GM19397 (cell line): Measurements from ENCODE around the gene DYTN.

Experiments
- ATAC-seq: cut with Tn5 transposase; IDR thresholded peaks from one replicate; pipeline ENCODE4 v1.9.1; 2021; ENCODE audit warnings: mild to moderate bottlenecking, moderate library complexity; ENCODE audit not compliant: unreplicated experiment

Gene DYTN

GRCh38 chr2:206700156-206700555 is 18.0 kb downstream of the DYTN start:
- no peak for ATAC-seq

GRCh38 chr2:206698811-206699210 is 19.4 kb downstream of the DYTN start:
- ATAC-seq: no peak

DNA sequence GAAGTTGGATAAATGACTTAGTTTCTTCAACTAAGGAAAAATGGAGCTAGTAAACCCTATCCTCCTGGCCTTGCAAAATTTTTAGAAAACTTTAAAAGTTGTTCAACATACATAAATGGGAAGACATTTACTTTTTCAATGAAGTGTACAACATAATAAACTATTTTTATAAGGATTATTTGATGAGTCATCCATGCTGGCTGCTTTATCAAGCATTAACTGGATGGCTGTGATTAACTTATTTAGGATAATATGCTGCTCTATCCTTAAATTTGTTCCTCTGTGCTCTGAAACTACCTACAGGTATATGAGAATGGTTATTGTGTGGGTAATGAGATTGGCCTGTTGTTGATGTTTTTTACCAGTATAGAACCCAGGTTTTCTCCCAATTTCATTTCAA is 21.3 kb downstream of the DYTN start:
- no peak for ATAC-seq

- ATAC-seq: no peak
Observed at GRCh38 chr2:206693399-206694137, 24.6 kb downstream of the DYTN start.

- ATAC-seq: no peak
Observed at GRCh38 chr2:206692971-206693370, 25.2 kb downstream of the DYTN start.

- ATAC-seq: no peak
Observed at GRCh38 chr2:206688990-206689389, 29.2 kb downstream of the DYTN start.

DNA sequence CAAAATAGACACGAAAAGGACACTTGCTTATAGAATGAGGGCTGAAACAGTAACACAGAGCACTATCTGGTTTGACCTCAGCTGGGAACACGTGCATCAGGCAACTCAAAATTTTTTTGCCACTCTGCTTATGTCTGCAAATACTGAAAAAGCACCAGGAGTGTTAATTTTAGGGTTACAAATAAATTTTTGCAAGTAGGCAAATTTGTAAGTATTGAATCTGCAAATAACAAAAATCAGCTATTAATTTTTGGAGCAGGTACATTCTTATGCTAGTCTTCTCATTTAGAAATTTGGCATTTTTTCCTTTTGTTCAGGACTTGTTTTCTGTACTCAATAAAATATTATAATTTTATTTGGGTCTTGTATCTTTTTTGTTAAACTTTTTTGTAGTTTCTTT is 29.7 kb downstream of the DYTN start:
- ATAC-seq: no peak

DNA sequence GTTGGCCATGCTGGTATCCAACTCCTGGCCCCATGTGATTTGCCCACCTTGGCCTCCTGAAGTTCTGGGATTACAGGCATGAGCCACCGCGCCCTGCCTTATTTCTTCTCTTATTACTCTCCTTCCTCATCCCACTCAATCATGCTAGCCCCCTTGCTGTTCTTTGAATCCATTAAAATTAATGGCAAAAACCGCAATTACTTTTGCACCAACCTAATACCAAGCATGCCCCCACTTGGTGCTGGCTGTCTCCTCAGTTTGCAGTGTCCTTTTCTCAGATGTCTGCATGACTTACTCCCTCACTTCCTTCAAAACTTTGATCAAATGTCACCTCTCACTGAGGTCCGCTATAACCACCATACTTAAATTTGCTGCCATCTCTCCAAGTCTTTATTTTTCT is 34.6 kb downstream of the DYTN start:
- no peak for ATAC-seq

- no peak for ATAC-seq
Observed at GRCh38 chr2:206670531-206671319, 47.5 kb downstream of the DYTN start.

- ATAC-seq: no peak
Observed at GRCh38 chr2:206665251-206665650, 52.9 kb downstream of the DYTN start.

DNA sequence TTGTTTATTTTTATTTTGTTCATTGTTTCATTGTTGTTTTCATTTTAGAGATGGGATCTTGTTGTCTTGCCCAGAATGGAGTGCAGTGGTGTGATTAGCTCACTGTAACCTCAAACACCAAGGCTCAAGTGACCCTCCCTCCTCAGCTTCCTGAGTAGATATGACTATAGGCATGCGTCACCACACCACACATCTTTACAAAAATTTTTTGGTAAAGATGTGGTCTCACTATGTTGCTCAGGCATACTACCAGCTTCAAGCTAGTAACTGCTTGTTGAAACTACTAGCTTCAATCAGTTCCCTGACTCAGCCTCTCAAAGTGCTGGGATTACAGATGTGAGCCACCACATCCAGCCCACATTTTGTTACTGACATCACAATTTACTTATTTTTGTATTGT is 61.1 kb downstream of the DYTN start:
- ATAC-seq: no peak

DNA sequence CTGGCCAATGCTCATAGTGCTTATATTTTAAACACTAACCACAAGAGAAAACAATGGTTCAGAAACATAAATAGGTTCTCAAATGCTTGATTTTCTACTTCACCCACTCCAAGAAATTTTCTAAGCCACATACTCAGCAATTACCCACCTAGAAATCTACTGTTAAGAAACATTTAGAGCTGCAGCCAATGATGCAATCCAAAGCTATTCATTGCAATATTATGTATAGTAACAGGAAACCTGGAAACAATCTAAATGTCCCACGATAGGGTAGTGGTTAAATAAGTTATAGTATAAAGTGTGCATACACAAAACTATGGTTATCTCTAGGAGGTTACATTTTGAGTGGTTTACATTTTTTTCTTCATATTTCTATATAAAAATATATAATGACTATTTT is 70.2 kb downstream of the DYTN start:
- ATAC-seq: no peak

DNA sequence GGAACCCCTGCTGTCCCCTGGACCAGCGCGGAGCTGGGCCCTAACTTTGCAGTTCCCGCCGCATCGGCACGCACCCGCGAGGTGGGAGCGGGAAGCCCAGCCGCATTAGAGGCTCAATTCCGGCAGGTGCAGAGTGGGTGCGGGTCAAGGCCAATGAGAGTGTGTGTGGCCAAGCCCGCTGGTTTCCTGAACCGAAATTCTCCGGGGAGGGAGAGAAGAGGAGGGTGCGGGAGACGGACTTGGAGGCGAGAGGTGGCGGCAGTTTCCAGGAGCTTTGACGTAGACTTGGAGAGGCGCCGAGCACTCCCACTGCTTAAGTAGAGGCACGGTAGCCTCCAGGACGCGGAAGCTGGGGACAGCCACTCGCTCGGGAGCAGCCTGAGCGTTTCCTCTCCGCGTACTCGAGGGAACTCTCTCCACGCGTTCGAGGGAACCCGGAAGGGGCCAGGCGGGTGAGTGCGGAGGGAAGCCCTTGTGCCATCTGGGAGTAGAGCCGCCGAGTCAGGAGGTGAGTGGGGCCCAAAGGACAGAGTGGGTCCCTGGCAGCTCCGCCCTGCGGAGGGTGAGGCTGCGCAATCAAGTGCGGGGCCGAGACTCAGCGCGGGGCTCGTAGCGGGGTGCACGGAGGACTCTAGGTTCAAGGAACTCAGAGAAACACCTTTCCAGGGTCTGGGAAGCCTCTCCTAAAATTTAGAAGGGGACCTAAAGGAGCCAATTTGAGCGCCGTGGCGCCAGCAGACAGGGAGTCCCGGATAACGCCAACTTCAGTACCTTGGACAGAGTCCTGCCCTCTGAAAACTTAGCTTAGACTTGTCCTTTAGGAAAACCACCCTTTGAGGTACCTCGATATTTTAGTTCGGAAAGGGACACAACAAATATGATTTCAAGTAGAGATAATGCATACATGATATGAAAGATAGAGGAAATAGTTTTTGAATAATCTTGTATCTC is 75.8 kb downstream of the DYTN start, which contains the start of gene FAM237A:
Gene FAM237A (plus strand): TSS at position 413 of the 951 bp plus-strand sequence. CDS start 1,750 bp downstream, outside the sequence.
- ATAC-seq: no peak

GRCh38 chr2:206641226-206641625 is 77.0 kb downstream of the DYTN start:
- ATAC-seq: no peak

GRCh38 chr2:206639636-206640035 is 78.6 kb downstream of the DYTN start:
- no peak for ATAC-seq

DNA sequence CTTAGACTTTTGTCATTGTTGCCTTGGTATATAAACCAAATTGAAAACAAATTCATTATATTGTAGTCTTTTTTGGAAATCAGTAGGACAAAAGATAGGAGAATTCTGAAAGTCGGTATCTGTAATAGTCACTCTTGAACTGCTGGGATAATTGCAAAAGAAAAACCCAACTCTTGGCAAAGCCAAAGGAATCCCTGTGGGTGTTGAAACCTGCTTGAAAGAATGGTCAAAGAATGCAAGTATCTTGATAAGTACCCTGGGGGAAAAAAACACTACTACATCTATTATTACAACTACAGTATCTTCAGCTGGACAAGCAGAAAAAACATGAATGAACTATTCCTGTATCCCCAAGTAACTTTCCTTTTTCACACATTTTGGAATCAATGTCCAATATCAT is 83.2 kb downstream of the DYTN start:
- ATAC-seq: no peak

GRCh38 chr2:206631340-206631739 is 86.9 kb downstream of the DYTN start:
- no peak for ATAC-seq

DNA sequence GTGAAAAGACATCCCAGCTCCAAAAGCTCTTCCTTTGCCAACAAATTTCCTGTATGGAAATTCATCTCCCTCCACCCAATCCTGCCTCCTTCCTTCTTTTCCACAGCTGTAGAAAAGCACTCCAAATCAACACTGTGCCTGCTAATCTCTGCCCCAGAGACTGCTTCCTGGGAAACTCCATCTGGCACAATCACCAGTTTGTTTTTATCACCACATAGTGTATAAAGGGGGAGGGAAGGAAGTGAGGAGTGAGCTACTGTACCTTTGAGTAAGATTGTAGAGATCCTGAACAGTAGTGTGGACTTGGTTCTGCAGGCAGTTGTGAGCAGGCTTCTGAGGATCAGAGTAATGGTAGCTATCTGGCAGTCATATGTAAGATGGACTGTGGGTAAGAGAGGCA is 90.6 kb downstream of the DYTN start:
- no peak for ATAC-seq

GRCh38 chr2:206626108-206626507 is 92.1 kb downstream of the DYTN start:
- no peak for ATAC-seq

GRCh38 chr2:206619011-206619410 is 99.2 kb downstream of the DYTN start:
- ATAC-seq: no peak

- no peak for ATAC-seq
Observed at GRCh38 chr2:206616151-206616550, 102.0 kb downstream of the DYTN start.
